ENCODE measurements around the gene VAT1L. TPM values are rescaled to one million over a fixed set of nuclear protein-coding genes. Genes with fewer than 3 reads are reported as not detected.

The VAT1L gene
- total and polyA plus RNA-seq, 2 donors: 5.8 to 33.2 TPM

- Histone ChIP-seq H3K27ac (ENCODE audit: low read depth) (no peak overlapping the region), H3K4me1 (ENCODE audit: insufficient read depth) (no peaks in the 10 kb centered on the region), H3K36me3 (ENCODE audit: insufficient read depth) (no peaks in the 10 kb centered on the region), H3K4me3 (ENCODE audit: low read depth, low read length) (no peak overlapping the region)
- 25% methylated on average over 2 of the region's 2 CpGs for WGBS
- DNase-seq (ENCODE audit: extremely low spot score): no peak
Observed at GRCh38 chr16:77898671-77899211, 110.4 kb downstream of the VAT1L start.

DNA sequence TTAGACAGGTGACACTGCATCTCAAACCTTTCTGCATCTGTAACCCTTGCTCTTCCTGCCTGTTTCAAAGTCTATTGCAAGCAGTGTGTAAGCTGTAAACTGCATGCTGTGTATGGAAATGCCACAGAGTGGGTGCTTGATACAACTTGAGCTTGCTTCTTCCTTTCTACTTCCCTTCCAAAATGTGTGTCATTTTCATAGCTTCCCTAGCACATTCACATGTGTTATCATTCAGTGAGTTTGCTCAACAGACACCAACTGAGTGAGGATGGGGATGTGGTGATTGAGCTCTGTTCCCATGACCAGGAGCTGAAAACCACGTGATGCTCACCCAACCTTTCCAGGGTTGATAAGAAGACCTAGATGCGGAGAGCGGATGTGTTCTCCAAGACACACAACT, 111.1 kb downstream of the VAT1L start:
- DNase-seq (ENCODE audit: extremely low spot score): no peak
- Histone ChIP-seq H3K4me1 (ENCODE audit: insufficient read depth) (no peaks in the 10 kb centered on the region), H3K36me3 (ENCODE audit: insufficient read depth) (no peaks in the 10 kb centered on the region), H3K27ac (ENCODE audit: low read depth) (no peak overlapping the region), H3K4me3 (ENCODE audit: low read depth, low read length) (no peak overlapping the region)
- WGBS: 84% methylated on average over 3 of the region's 3 CpGs

DNA sequence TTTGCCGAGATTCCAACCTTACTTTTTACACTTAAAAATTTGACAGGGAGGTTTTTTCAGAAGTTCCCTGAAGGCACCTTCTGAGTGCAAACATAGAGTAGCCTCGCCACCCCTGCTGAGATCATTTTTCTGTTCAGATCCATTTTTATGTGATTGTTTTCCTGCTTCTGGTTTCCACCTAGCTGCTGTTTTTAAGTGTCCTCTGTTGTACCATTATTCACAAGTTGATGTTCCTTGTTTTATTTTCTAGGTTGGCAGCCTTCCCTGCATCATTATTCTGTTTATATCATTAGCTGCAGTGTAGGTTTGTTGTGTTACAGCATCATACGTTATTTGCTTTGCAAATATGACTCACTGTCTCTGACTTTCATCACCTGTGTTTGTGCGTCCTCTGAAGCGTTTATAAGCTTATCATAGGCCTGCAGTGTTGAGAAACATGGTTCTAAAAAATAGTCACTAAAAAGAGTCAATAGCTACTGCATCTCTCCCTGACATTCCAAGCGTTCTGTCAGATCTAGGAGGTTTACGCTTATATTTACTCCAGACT, 117.1 kb downstream of the VAT1L start:
- H3K36me3 ChIP-seq (ENCODE audit: insufficient read depth): no peaks in the 10 kb centered on the region
- no peaks in the 10 kb centered on the region for H3K4me1 ChIP-seq (ENCODE audit: insufficient read depth)
- no peak for DNase-seq (ENCODE audit: extremely low spot score)
- H3K27ac ChIP-seq (ENCODE audit: low read depth): no peak overlapping the region
- WGBS: 78% methylated on average over 7 of the region's 7 CpGs
- H3K4me3 ChIP-seq (ENCODE audit: low read depth, low read length): no peak overlapping the region

GRCh38 chr16:77910021-77910420, 121.7 kb downstream of the VAT1L start:
- Histone ChIP-seq H3K27ac (ENCODE audit: low read depth) (no peak overlapping the region), H3K36me3 (ENCODE audit: insufficient read depth) (no peaks in the 10 kb centered on the region), H3K4me1 (ENCODE audit: insufficient read depth) (no peaks in the 10 kb centered on the region), H3K4me3 (ENCODE audit: low read depth, low read length) (no peak overlapping the region)
- no peak for DNase-seq (ENCODE audit: extremely low spot score)
- 56% methylated on average over 3 of the region's 3 CpGs for WGBS

DNA sequence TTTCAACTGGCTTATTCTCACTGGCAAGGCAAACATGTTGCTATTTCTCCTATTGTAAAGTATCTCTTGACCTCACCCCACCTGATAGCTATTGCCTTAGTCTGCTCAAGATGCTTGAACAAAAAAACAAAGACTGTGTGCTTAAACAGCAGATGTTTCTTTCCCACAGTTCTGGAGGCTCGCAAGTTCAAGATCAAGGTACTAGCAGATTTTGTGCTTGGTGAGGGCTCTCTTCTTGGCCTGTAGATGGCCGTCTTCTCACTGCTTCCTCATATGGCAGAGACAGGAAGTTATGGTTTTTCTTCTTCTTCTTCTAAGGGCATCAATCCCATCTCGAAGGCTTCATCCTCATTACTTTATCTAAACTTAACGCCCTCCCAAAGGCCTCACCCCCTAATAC, 124.3 kb downstream of the VAT1L start:
- H3K36me3 ChIP-seq (ENCODE audit: insufficient read depth): no peaks in the 10 kb centered on the region
- no peak overlapping the region for H3K27ac ChIP-seq (ENCODE audit: low read depth)
- no peaks in the 10 kb centered on the region for H3K4me1 ChIP-seq (ENCODE audit: insufficient read depth)
- DNase-seq (ENCODE audit: extremely low spot score): no peak
- no peak overlapping the region for H3K4me3 ChIP-seq (ENCODE audit: low read depth, low read length)
- WGBS: 90% methylated on average over 4 of the region's 4 CpGs

DNA sequence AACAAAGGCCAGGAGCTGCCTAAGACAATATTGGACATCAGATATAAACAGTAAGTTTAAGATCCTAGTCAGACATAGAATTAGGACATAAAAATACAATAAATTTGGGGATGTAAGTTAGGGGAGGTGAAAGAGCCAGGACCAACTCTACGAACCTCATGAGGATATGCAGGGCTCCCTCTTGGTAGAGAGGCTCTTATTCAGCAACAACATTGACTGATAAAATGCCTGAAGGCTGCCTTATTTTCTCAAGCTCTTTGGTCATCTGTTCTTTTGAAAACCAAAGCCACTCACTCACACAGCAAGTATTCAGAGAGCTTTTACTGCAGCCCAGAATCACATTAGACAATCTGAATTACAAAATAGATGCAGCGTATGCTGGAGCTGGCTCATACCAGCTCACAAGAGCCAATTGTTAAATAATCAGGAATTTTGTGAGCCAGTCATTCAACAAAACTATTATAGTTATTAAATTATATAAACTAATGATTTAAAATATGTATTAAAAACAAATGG, 125.4 kb downstream of the VAT1L start:
- H3K4me3 ChIP-seq (ENCODE audit: low read depth, low read length): no peak overlapping the region
- no peaks in the 10 kb centered on the region for H3K36me3 ChIP-seq (ENCODE audit: insufficient read depth)
- WGBS: 64% methylated on average over 2 of the region's 2 CpGs
- H3K27ac ChIP-seq (ENCODE audit: low read depth): no peak overlapping the region
- DNase-seq (ENCODE audit: extremely low spot score): no peak
- H3K4me1 ChIP-seq (ENCODE audit: insufficient read depth): no peaks in the 10 kb centered on the region

DNA sequence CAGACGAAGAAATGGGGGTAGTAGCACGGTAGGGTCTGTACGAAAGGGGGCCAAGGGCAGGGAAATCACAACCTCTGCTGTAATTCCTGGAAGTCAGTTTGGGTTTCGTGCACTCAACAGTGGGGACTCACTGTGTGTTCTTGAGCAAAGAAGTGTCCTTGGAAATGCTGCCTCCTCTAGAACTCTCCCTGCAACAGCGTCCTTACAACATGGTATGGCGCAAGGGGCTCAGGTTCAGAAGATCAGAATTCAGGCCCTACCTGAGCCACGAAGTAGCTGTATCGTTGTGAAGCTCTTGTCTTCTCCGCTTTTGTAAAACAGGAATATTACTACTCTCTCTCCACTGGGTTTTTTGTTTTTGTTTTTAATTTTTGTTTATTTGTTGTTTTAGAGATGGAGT, 127.7 kb downstream of the VAT1L start:
- Histone ChIP-seq H3K36me3 (ENCODE audit: insufficient read depth) (no peaks in the 10 kb centered on the region), H3K4me1 (ENCODE audit: insufficient read depth) (no peaks in the 10 kb centered on the region), H3K27ac (ENCODE audit: low read depth) (no peak overlapping the region), H3K4me3 (ENCODE audit: low read depth, low read length) (no peak overlapping the region)
- WGBS: 96% methylated on average over 9 of the region's 9 CpGs
- no peak for DNase-seq (ENCODE audit: extremely low spot score)

- 79% methylated on average over 3 of the region's 3 CpGs for WGBS
- DNase-seq (ENCODE audit: extremely low spot score): no peak
- no peaks in the 10 kb centered on the region for H3K36me3 ChIP-seq (ENCODE audit: insufficient read depth)
- H3K4me1 ChIP-seq (ENCODE audit: insufficient read depth): no peaks in the 10 kb centered on the region
- H3K27ac ChIP-seq (ENCODE audit: low read depth): no peak overlapping the region
- H3K4me3 ChIP-seq (ENCODE audit: low read depth, low read length): no peak overlapping the region
Observed at GRCh38 chr16:77917971-77918370, 129.6 kb downstream of the VAT1L start.

DNA sequence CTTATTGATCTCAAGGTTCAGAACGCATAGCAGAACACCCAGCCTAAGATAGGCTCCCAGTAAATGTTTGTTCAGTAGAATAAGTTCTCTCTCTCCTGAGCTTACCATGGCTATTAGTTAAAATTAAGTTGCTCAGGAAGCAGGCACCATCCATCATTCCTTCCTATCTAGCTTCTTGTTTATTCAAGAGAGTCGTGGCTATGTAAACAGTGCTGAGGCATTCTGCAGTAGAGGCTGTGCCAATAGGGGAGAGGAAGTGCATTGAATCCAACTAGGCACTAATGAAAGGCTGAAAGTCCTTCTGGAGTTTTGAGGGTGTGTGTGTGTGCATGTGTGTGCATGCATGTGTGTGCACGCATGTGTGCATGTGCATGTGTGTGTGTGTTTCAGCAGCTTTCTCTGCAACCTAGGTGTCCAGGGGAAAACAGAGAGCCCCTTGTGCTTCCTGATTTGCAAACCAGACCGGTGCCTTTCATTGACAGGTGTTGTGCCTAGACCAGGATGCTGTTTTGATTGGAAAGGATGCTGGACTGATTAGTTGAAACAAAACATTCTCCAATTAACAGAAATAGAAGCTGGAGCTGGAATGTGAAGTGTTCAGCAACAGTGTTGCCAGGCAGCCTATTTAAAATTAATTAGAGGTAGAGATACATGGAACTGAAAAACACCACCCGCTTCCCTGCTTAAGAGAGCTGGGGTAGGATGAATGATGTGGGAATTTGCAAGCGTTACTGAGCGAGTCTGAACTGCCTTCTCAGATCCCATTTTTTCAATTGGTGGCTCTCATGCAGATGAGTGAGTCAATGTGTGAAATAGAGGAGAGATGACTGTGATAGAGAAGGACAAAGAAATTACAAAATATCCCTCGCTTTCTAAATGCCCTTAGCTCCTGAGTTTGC, 130.7 kb downstream of the VAT1L start:
- Histone ChIP-seq H3K4me3 (ENCODE audit: low read depth, low read length) (no peak overlapping the region), H3K27ac (ENCODE audit: low read depth) (no peak overlapping the region), H3K36me3 (ENCODE audit: insufficient read depth) (no peaks in the 10 kb centered on the region), H3K4me1 (ENCODE audit: insufficient read depth) (no peaks in the 10 kb centered on the region)
- DNase-seq (ENCODE audit: extremely low spot score): peak; percentile 23
- WGBS: 48% methylated on average over 8 of the region's 8 CpGs

DNA sequence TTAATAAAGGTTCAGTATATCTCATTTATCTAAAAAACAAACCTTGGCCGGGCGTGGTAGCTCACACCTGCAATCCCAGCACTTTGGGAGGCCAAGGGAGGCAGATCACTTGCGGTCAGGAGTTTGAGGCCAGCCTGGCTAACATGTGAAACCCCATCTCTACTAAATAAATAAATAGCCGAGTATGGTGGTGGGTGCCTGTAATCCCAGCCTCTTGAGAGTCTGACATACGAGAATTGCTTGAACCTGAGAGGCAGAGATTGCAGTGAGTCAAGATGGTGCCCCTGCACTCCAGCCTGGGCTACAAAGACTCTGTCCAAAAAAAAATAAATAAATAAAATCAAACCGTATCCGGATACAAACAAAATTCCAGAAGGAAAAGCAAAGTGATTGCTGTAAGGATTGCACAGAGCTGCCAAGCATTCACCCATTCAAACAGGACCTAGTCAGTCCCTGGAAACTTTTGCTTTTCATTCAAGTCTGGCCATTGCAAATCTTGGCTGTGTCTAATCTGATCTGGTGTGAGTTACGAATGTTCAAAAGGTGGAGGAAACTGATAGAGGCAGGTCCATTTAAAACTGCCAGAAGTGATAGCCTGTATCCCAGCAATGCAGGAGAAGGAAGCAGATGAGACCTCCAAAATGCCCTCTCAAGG, 131.5 kb downstream of the VAT1L start:
- H3K36me3 ChIP-seq (ENCODE audit: insufficient read depth): no peaks in the 10 kb centered on the region
- H3K4me3 ChIP-seq (ENCODE audit: low read depth, low read length): no peak overlapping the region
- DNase-seq (ENCODE audit: extremely low spot score): no peak
- WGBS: 68% methylated on average over 8 of the region's 8 CpGs
- no peak overlapping the region for H3K27ac ChIP-seq (ENCODE audit: low read depth)
- H3K4me1 ChIP-seq (ENCODE audit: insufficient read depth): no peaks in the 10 kb centered on the region

- Histone ChIP-seq H3K4me1 (ENCODE audit: insufficient read depth) (no peaks in the 10 kb centered on the region), H3K36me3 (ENCODE audit: insufficient read depth) (no peaks in the 10 kb centered on the region), H3K27ac (ENCODE audit: low read depth) (no peak overlapping the region), H3K4me3 (ENCODE audit: low read depth, low read length) (no peak overlapping the region)
- no peak for DNase-seq (ENCODE audit: extremely low spot score)
- 41% methylated on average over 4 of the region's 4 CpGs for WGBS
Observed at GRCh38 chr16:77920984-77921383, 132.6 kb downstream of the VAT1L start.

GRCh38 chr16:77922228-77922754, 133.9 kb downstream of the VAT1L start:
- WGBS: 91% methylated on average over 6 of the region's 6 CpGs
- no peaks in the 10 kb centered on the region for H3K4me1 ChIP-seq (ENCODE audit: insufficient read depth)
- no peak for DNase-seq (ENCODE audit: extremely low spot score)
- no peaks in the 10 kb centered on the region for H3K36me3 ChIP-seq (ENCODE audit: insufficient read depth)
- H3K27ac ChIP-seq (ENCODE audit: low read depth): no peak overlapping the region
- no peak overlapping the region for H3K4me3 ChIP-seq (ENCODE audit: low read depth, low read length)

GRCh38 chr16:77925531-77925930, 137.2 kb downstream of the VAT1L start:
- Histone ChIP-seq H3K4me3 (ENCODE audit: low read depth, low read length) (no peak overlapping the region), H3K4me1 (ENCODE audit: insufficient read depth) (no peaks in the 10 kb centered on the region), H3K27ac (ENCODE audit: low read depth) (no peak overlapping the region), H3K36me3 (ENCODE audit: insufficient read depth) (no peaks in the 10 kb centered on the region)
- 87% methylated on average over 4 of the region's 4 CpGs for WGBS
- no peak for DNase-seq (ENCODE audit: extremely low spot score)
